Measurements from ENCODE around the gene CAPN6. TPM values are rescaled to one million over a fixed set of nuclear protein-coding genes. Genes with fewer than 3 reads are reported as not detected.

The CAPN6 gene
- total RNA-seq, 4 donors from 2014 or later: 0.06 to 1.1 (median 0.46) TPM

DNA sequence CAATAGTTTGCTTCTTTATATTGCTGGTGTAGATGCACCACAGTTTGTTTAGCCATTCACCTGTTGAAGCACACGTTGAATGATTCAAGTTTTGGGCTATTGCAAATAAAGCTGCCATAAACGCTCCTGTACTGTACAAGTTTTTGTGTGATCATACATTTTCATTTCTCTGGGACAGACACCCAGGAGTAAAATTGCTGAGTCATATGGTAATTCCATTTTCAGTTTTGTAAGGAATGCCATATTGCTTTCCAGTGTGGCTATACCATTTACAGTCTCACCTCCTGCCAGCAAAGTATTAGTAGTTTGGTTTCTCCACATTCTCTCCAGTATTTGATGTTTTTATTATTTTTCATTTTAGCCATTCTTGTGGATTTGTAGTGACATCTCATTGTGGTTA is 32.0 kb upstream of the CAPN6 start:
- no peaks in the 10 kb centered on the region for H3K36me3 ChIP-seq
- H3K4me1 ChIP-seq: no peaks in the 10 kb centered on the region
- H3K27ac ChIP-seq (replicated peaks in 1 of 4): no peak overlapping the region
- TF ChIP-seq EP300 (IDR thresholded peaks at IDR 0.05) (no peak), POLR2A (IDR thresholded peaks at IDR 0.05; ENCODE audit: low read depth) (no peak), POLR2AphosphoS5 (IDR thresholded peaks at IDR 0.05) (no peak)
- TF ChIP-seq, protein P1, sequence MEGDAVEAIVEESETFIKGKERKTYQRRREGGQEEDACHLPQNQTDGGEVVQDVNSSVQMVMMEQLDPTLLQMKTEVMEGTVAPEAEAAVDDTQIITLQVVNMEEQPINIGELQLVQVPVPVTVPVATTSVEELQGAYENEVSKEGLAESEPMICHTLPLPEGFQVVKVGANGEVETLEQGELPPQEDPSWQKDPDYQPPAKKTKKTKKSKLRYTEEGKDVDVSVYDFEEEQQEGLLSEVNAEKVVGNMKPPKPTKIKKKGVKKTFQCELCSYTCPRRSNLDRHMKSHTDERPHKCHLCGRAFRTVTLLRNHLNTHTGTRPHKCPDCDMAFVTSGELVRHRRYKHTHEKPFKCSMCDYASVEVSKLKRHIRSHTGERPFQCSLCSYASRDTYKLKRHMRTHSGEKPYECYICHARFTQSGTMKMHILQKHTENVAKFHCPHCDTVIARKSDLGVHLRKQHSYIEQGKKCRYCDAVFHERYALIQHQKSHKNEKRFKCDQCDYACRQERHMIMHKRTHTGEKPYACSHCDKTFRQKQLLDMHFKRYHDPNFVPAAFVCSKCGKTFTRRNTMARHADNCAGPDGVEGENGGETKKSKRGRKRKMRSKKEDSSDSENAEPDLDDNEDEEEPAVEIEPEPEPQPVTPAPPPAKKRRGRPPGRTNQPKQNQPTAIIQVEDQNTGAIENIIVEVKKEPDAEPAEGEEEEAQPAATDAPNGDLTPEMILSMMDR (IDR thresholded peaks at IDR 0.05): no peak
- DNase-seq (ENCODE audit: extremely low spot score): no peak
- no peaks in the 10 kb centered on the region for H3K27me3 ChIP-seq
- no peak overlapping the region for H3K4me3 ChIP-seq
- intact Hi-C loops (cut with DNase I): no loop called here
- H3K9me3 ChIP-seq: no peaks in the 10 kb centered on the region
- 69% methylated on average over 2 of the region's 2 CpGs for WGBS

DNA sequence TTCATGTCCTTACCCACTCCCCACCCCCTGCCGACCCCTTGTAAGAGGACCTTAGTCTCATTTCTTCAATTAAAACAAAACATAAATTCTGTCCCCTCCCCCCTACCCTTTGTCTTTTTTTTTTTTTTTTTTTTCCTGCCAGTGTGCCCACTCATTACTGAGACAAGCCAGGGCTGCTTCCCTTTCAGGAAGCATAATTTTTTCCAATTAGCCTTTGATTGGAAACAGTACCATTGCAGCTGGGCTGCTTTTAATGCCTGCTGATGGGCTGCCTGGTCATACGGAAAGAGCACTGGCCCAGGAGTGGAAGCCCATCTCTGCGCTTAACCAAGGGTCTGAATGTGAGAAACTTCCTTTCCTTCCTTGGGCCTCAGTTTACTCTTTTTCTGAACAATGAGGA is 18.6 kb upstream of the CAPN6 start:
- TF ChIP-seq, protein P1 (IDR thresholded peaks at IDR 0.05): no peak
- TF ChIP-seq POLR2AphosphoS5 (IDR thresholded peaks at IDR 0.05) (no peak), POLR2A (IDR thresholded peaks at IDR 0.05; ENCODE audit: low read depth) (no peak), EP300 (IDR thresholded peaks at IDR 0.05) (no peak)
- Histone ChIP-seq H3K9me3 (no peaks in the 10 kb centered on the region), H3K27ac (replicated peaks in 1 of 4) (no peak overlapping the region), H3K36me3 (no peaks in the 10 kb centered on the region), H3K4me1 (no peaks in the 10 kb centered on the region), H3K27me3 (peaks cover 0 to 3% (median 0%) of the 10 kb centered on the region in 4 donors), H3K4me3 (no peak overlapping the region)
- 90% methylated on average over 3 of the region's 3 CpGs for WGBS
- intact Hi-C loops (cut with DNase I): no loop called here
- DNase-seq (ENCODE audit: extremely low spot score): no peak

DNA sequence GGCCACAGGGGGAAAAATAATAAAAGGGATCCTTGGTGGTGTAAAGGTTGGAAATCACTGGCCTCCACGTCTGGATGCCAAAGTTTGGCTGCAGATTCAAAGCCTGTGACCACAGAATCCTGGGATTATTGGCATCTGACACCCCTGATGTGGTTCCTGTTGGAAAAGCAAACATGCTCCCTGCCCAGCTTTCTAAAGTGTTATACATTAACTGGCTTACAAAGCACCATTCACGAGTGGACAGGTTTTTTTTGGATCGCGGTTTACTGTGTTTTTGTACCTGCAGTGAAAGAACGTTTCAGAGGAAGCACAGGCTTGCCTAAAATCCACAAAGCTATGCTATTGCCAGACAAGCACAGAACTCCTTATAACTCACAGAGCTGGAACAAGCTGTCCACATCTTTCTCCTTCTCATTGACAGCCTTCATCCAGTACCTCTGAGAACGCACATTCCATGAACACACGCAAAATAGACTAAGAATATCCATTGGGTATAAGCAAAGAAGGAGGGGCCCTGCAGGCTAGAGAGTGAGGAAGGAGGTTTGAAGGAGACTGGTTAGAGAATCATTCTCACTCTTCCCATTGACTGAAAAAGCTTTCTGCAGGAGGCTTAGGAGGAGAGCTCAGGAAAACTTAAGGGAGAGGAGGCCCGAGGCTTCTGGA is 14.5 kb upstream of the CAPN6 start:
- Histone ChIP-seq H3K9me3 (no peaks in the 10 kb centered on the region), H3K4me3 (no peak overlapping the region), H3K4me1 (no peaks in the 10 kb centered on the region), H3K27ac (replicated peaks in 1 of 4) (no peak overlapping the region), H3K36me3 (no peaks in the 10 kb centered on the region), H3K27me3 (peaks cover 0 to 3% (median 0%) of the 10 kb centered on the region in 4 donors)
- intact Hi-C loops (cut with DNase I): no loop called here
- WGBS: 52% methylated on average over 8 of the region's 8 CpGs
- no peak for TF ChIP-seq POLR2AphosphoS5 (IDR thresholded peaks at IDR 0.05)
- no peak for TF ChIP-seq EP300 (IDR thresholded peaks at IDR 0.05)
- TF ChIP-seq, protein P1 (IDR thresholded peaks at IDR 0.05): no peak
- TF ChIP-seq POLR2A (IDR thresholded peaks at IDR 0.05; ENCODE audit: low read depth): no peak
- DNase-seq (ENCODE audit: extremely low spot score): no peak

DNA sequence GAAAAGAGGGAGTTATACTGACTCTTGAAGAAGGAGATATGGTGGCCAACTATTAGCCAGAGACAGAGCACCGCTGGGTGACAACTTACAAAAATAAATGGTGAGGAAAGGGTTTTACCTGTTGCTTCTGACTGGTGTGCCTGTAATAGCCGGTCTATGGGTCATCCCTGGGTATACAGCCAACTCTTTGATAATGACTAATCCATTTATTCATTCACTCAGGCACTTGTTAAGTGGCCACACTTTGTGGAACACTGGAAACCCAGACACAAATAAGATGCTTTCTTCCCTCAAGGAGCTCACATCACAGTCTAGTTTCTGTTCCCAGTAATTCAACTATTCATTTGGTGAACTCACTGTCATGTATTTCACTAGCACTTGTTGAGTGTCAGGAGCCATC is 13.2 kb upstream of the CAPN6 start:
- H3K4me3 ChIP-seq: no peak overlapping the region
- intact Hi-C loops (cut with DNase I): no loop called here
- no peak for DNase-seq (ENCODE audit: extremely low spot score)
- H3K9me3 ChIP-seq: no peaks in the 10 kb centered on the region
- H3K36me3 ChIP-seq: no peaks in the 10 kb centered on the region
- no peak overlapping the region for H3K27ac ChIP-seq (replicated peaks in 1 of 4)
- H3K4me1 ChIP-seq: no peaks in the 10 kb centered on the region
- WGBS: 72% methylated on average over 2 of the region's 2 CpGs
- TF ChIP-seq, protein P1 (IDR thresholded peaks at IDR 0.05): no peak
- TF ChIP-seq EP300 (IDR thresholded peaks at IDR 0.05) (no peak), POLR2A (IDR thresholded peaks at IDR 0.05; ENCODE audit: low read depth) (no peak), POLR2AphosphoS5 (IDR thresholded peaks at IDR 0.05) (no peak)
- peaks cover 0 to 3% (median 0%) of the 10 kb centered on the region in 4 donors for H3K27me3 ChIP-seq

DNA sequence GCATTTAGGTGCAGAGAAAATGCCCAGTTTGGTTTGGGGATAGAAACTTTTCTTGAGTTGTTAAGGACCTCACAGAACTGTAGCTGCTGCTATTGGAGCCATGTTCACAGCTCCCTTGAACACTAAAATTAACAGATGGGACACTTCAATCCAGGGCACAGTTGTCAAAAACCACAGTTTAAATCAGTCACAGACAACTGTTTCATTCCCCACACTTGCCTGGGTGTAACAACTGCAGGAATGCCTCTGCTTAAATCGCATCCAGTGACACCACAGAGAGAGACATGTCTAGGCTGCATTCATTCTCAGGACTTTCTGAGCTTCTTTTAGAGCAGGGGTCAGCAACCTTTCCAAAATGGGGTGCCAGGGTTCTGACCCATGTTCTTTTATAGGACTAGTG is 12.7 kb upstream of the CAPN6 start:
- no peak overlapping the region for H3K4me3 ChIP-seq
- H3K27ac ChIP-seq (replicated peaks in 1 of 4): no peak overlapping the region
- 73% methylated on average over 1 of the region's 1 CpG for WGBS
- intact Hi-C loops (cut with DNase I): no loop called here
- H3K36me3 ChIP-seq: no peaks in the 10 kb centered on the region
- no peak for DNase-seq (ENCODE audit: extremely low spot score)
- TF ChIP-seq EP300 (IDR thresholded peaks at IDR 0.05) (no peak), POLR2A (IDR thresholded peaks at IDR 0.05; ENCODE audit: low read depth) (no peak), POLR2AphosphoS5 (IDR thresholded peaks at IDR 0.05) (no peak)
- TF ChIP-seq, protein P1 (IDR thresholded peaks at IDR 0.05): no peak
- H3K27me3 ChIP-seq: peaks cover 0 to 3% (median 0%) of the 10 kb centered on the region in 4 donors
- H3K9me3 ChIP-seq: no peaks in the 10 kb centered on the region
- H3K4me1 ChIP-seq: no peaks in the 10 kb centered on the region

All from esophagus muscularis mucosa (tissue), 4 donors.